BLaER1 treated with 17β-estradiol and CSF1 and Interleukin-3, amounts not matched to agents 10 nM and 100 nM (cell line): ENCODE data around the gene MED1.
"Not testable (repeated sequence)": the region's sequence is repeated elsewhere in the genome, so short reads cannot be mapped to it uniquely, and the experiment has no call there.

Experiments used
- H3K27ac ChIP-seq, 11 experiments: shearing (Covaris generic); formaldehyde crosslinking; 2 replicates each; pipeline ENCODE4 v1.8.1; 2022
- H3K27me3 ChIP-seq, 11 experiments: shearing (Covaris generic); formaldehyde crosslinking; 2 replicates each; pipeline ENCODE4 v1.8.1; 2022
- H3K36me3 ChIP-seq, 11 experiments: shearing (Covaris generic); formaldehyde crosslinking; 2 replicates each; pipeline ENCODE4 v1.8.1; 2022
- H3K4me1 ChIP-seq, 10 experiments: shearing (Covaris generic); formaldehyde crosslinking; 2 replicates each; pipeline ENCODE4 v1.8.1; 2022
- H3K4me2 ChIP-seq, 11 experiments: shearing (Covaris generic); formaldehyde crosslinking; 2 replicates each; pipeline ENCODE4 v1.8.1; 2022
- H3K4me3 ChIP-seq, 10 experiments: shearing (Covaris generic); formaldehyde crosslinking; 2 replicates each; pipeline ENCODE4 v1.8.1; 2022
- H3K9ac ChIP-seq, 11 experiments: shearing (Covaris generic); formaldehyde crosslinking; 2 replicates each; pipeline ENCODE4 v1.8.1; 2022
- H3K9me3 ChIP-seq, 11 experiments: shearing (Covaris generic); formaldehyde crosslinking; replicated peaks in 1 of 11; 2 replicates each; pipeline ENCODE4 v1.8.1; 2022
- H4K20me1 ChIP-seq, 11 experiments: shearing (Covaris generic); formaldehyde crosslinking; 2 replicates each; pipeline ENCODE4 v1.8.1; 2022
- Cebpa-rat ChIP-seq, 11 experiments: shearing (Covaris generic); IDR thresholded peaks; 2 replicates each; pipeline ENCODE4 v1.8.1; 2022

The MED1 gene

DNA sequence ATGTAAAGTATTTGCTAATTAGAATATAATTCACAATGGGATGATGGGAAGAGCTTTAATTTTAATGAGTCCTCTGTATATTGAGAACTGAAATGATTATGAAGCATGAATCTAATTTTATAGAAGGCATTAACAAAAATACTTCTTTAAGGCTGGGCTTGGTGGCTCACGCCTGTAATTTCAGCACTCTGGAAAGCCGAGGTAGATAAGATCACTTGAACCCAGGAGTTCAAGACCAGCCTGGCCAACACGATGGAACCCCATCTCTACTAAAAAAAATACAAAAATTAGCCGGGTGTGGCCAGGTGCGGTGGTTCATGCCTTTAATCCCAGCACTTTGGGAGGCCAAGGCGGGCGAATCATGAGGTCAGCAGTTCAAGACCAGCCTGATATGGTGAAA lies 22.2 kb upstream of the MED1 start:
- H3K36me3 ChIP-seq: peaks cover 88 to 100% (median 97%) of the 10 kb centered on the region in 11 experiments
- H3K9ac ChIP-seq: no peak overlapping the region
- no peaks in the 10 kb centered on the region for H3K4me1 ChIP-seq
- no peak overlapping the region for H3K27ac ChIP-seq
- H3K9me3 ChIP-seq: no peaks in the 10 kb centered on the region
- no peak for TF ChIP-seq Cebpa-rat (IDR thresholded peaks at IDR 0.05)
- no peaks in the 10 kb centered on the region for H3K27me3 ChIP-seq
- H3K4me3 ChIP-seq: no peak overlapping the region
- H4K20me1 ChIP-seq: peaks cover 39 to 98% (median 91%) of the 10 kb centered on the region in 11 experiments; a peak in 21 of 22 replicates
- no peak overlapping the region for H3K4me2 ChIP-seq

DNA sequence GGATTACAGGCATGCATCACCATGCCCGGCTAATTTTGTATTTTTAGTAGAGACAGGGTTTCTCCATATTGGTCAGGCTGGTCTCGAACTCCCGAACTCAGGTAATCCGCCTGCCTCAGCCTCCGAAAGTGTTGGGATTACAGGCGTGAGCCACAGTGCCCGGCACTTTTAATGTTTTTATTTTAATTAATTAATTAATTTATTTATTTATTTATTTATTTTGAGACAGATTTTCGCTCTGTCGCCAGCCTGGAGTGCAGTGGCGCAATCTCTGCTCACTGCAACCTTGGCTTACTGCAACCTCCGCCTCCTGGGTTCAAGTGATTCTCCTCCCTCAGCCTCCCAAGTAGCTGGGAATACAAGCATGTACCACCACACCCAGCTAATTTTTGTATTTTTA lies 17.5 kb upstream of the MED1 start:
- H3K9me3 ChIP-seq, H3K9ac ChIP-seq, H3K4me3 ChIP-seq, H3K27me3 ChIP-seq, H3K4me2 ChIP-seq, H3K27ac ChIP-seq: not testable (repeated sequence)
- Histone ChIP-seq H3K36me3 (peaks cover 61 to 99% (median 85%) of the 10 kb centered on the region in 11 experiments), H3K4me1 (peaks cover 20 to 42% (median 25%) of the 10 kb centered on the region in 10 experiments), H4K20me1 (peaks cover 73 to 100% (median 100%) of the 10 kb centered on the region in 11 experiments)

DNA sequence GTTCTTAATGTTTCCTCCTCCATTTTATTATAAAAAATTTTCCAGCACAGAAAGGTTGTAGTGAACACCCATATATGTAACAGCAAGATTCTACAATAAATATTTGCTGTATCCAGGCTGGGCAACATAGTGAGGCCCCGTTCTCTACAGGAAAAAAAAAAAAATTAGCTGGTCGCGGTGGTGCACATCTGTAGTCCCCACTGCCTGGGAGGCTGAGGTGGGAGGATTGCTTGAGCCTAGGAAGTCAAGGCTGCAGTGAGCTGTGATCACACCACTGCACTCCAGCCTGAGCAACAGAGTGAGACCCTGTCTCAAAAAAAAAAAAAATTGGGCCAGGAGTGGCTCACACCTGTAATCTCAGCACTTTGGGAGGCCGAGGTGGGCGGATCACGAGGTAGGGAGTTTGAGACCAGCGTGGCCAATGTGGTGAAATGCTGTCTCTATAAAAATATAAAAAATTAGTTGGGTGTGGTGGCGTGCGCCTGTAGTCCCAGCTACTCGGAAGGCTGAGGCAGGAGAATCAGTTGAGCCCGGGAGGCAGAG lies 13.6 kb upstream of the MED1 start:
- Histone ChIP-seq H4K20me1 (peaks cover 66 to 79% (median 78%) of the 10 kb centered on the region in 11 experiments), H3K36me3 (peaks cover 22 to 60% (median 46%) of the 10 kb centered on the region in 11 experiments; a peak in 20 of 22 replicates), H3K4me1 (peaks cover 20 to 43% (median 25%) of the 10 kb centered on the region in 10 experiments), H3K4me2 (peak overlapping the region; percentile 76 to 99 (median 88)), H3K4me3 (peak overlapping the region; percentile 82 to 98 (median 90)), H3K9ac (peak overlapping the region; percentile 98 to 100 (median 100))
- H3K9me3 ChIP-seq, H3K27me3 ChIP-seq, H3K27ac ChIP-seq: not testable (repeated sequence)

DNA sequence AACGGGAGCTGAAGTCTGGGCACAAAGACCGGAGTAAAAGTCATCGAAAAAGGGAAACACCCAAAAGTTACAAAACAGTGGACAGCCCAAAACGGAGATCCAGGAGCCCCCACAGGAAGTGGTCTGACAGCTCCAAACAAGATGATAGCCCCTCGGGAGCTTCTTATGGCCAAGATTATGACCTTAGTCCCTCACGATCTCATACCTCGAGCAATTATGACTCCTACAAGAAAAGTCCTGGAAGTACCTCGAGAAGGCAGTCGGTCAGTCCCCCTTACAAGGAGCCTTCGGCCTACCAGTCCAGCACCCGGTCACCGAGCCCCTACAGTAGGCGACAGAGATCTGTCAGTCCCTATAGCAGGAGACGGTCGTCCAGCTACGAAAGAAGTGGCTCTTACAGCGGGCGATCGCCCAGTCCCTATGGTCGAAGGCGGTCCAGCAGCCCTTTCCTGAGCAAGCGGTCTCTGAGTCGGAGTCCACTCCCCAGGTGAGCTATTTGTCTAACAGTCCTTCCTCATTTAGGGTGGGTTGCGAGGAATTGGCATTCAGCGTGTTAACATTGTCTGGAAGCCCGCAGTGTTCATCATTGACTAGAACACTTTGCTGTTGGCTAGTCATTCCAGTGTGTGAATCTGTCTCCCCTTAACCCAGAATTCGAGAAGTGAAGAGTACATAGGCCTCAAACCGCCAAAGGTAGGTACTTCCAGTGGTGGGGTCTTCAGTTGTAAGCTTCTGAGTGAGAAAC lies 11.7 kb upstream of the MED1 start:
- no peak for TF ChIP-seq Cebpa-rat (IDR thresholded peaks at IDR 0.05)
- Histone ChIP-seq H4K20me1 (peaks cover 50 to 60% (median 59%) of the 10 kb centered on the region in 11 experiments), H3K27me3 (no peaks in the 10 kb centered on the region), H3K9me3 (peaks cover 0 to 5% (median 0%) of the 10 kb centered on the region in 11 experiments; a peak in 1 of 22 replicates), H3K4me3 (peak overlapping the region; percentile 82 to 98 (median 90)), H3K36me3 (peaks cover 11 to 41% (median 28%) of the 10 kb centered on the region in 11 experiments; a peak in 20 of 22 replicates), H3K4me2 (peak overlapping the region; percentile 76 to 99 (median 88)), H3K27ac (peak overlapping the region; percentile 97 to 100 (median 99)), H3K9ac (peak overlapping the region; percentile 98 to 100 (median 100)), H3K4me1 (peaks cover 20 to 43% (median 25%) of the 10 kb centered on the region in 10 experiments)

DNA sequence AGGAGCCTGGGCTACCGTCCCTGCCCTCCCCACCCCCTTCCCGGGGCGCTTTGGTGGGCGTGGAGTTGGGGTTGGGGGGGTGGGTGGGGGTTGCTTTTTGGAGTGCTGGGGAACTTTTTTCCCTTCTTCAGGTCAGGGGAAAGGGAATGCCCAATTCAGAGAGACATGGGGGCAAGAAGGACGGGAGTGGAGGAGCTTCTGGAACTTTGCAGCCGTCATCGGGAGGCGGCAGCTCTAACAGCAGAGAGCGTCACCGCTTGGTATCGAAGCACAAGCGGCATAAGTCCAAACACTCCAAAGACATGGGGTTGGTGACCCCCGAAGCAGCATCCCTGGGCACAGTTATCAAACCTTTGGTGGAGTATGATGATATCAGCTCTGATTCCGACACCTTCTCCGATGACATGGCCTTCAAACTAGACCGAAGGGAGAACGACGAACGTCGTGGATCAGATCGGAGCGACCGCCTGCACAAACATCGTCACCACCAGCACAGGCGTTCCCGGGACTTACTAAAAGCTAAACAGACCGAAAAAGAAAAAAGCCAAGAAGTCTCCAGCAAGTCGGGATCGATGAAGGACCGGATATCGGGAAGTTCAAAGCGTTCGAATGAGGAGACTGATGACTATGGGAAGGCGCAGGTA lies 11.0 kb upstream of the MED1 start:
- H3K9me3 ChIP-seq: peaks cover 0 to 5% (median 0%) of the 10 kb centered on the region in 11 experiments; a peak in 1 of 22 replicates
- H3K27ac ChIP-seq: peak overlapping the region; percentile 97 to 100 (median 99)
- H3K9ac ChIP-seq: peak overlapping the region; percentile 98 to 100 (median 100)
- peaks cover 43 to 52% (median 51%) of the 10 kb centered on the region in 11 experiments for H4K20me1 ChIP-seq
- peaks cover 20 to 36% (median 24%) of the 10 kb centered on the region in 10 experiments for H3K4me1 ChIP-seq
- H3K27me3 ChIP-seq: no peaks in the 10 kb centered on the region
- no peak for TF ChIP-seq Cebpa-rat (IDR thresholded peaks at IDR 0.05)
- H3K36me3 ChIP-seq: peaks cover 4 to 33% (median 21%) of the 10 kb centered on the region in 11 experiments; a peak in 19 of 22 replicates
- H3K4me2 ChIP-seq: peak overlapping the region; percentile 76 to 99 (median 88)
- H3K4me3 ChIP-seq: peak overlapping the region; percentile 82 to 98 (median 90)

DNA sequence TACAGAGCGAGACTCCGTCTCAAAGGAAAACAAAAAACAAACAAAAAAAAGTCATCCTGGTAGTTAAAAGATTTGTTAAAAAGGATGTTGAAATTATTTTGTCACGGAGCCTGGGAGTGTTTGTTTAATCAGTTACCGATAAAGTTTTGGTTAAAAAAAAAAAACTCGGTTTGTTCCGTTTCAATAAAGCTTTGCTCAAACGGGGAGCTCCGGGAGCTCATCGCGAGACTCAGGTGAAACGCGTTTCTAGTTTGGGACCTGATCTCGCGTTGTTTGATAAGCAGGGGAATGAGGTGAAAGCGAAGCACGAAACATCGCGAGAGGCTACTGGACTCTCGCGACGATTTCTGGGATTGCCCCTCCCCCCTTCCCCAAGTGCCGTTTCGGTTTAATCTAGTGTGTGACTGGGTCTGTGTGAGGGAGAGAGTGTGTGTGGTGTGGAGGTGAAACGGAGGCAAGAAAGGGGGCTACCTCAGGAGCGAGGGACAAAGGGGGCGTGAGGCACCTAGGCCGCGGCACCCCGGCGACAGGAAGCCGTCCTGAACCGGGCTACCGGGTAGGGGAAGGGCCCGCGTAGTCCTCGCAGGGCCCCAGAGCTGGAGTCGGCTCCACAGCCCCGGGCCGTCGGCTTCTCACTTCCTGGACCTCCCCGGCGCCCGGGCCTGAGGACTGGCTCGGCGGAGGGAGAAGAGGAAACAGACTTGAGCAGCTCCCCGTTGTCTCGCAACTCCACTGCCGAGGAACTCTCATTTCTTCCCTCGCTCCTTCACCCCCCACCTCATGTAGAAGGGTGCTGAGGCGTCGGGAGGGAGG lies 10.3 kb upstream of the MED1 start, which contains the start of gene CDK12:
CDK12 (plus strand) TSS at position 374 of the 813 bp plus-strand sequence. CDS start 586 bp downstream, outside the sequence.
- peak within 1 kb of the TSS; percentile 76 to 99 (median 88) for H3K4me2 ChIP-seq
- H3K4me1 ChIP-seq: peaks cover 20 to 29% (median 24%) of the 10 kb centered on the region in 10 experiments
- H3K27ac ChIP-seq: peak within 1 kb of the TSS; percentile 97 to 100 (median 99)
- peak within 1 kb of the TSS; percentile 82 to 98 (median 90) for H3K4me3 ChIP-seq
- peak within 1 kb of the TSS; percentile 98 to 100 (median 100) for H3K9ac ChIP-seq
- H3K36me3 ChIP-seq: peaks cover 0 to 26% (median 16%) of the 10 kb centered on the region in 11 experiments; a peak in 16 of 22 replicates
- H3K27me3 ChIP-seq: no peaks in the 10 kb centered on the region
- no peak for TF ChIP-seq Cebpa-rat (IDR thresholded peaks at IDR 0.05)
- H4K20me1 ChIP-seq: peaks cover 36 to 45% (median 44%) of the 10 kb centered on the region in 11 experiments
- peaks cover 0 to 5% (median 0%) of the 10 kb centered on the region in 11 experiments; a peak in 1 of 22 replicates for H3K9me3 ChIP-seq

DNA sequence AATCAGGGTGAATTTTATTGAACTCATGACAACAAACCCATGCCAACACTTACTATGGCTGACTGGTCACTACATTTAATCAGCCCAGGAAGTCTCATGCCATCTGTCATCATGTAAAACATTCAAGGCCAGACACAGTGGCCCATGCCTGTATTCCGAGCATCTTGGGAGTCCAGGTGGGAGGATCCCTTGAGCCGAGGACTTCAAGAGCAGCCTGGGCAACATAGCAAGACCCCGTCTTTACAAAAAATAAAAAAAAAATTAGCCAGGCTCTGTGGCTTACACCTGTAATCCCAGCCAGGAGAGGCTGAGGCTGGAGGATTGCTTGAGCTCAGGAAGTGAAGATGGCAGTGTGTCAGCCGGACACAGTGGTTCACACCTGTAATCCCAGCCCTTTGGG lies 4.9 kb upstream of the MED1 start:
- Histone ChIP-seq H3K4me2 (no peak overlapping the region), H3K9ac (no peak overlapping the region; a peak in 1 of 22 replicates), H3K4me3 (no peak overlapping the region), H3K36me3 (no peaks in the 10 kb centered on the region), H3K27ac (no peak overlapping the region), H3K27me3 (no peaks in the 10 kb centered on the region), H3K4me1 (peaks cover 0 to 13% (median 8%) of the 10 kb centered on the region in 10 experiments; a peak in 15 of 20 replicates), H4K20me1 (no peaks in the 10 kb centered on the region), H3K9me3 (peaks cover 0 to 5% (median 0%) of the 10 kb centered on the region in 11 experiments; a peak in 1 of 22 replicates)
- TF ChIP-seq Cebpa-rat (IDR thresholded peaks at IDR 0.05): no peak

DNA sequence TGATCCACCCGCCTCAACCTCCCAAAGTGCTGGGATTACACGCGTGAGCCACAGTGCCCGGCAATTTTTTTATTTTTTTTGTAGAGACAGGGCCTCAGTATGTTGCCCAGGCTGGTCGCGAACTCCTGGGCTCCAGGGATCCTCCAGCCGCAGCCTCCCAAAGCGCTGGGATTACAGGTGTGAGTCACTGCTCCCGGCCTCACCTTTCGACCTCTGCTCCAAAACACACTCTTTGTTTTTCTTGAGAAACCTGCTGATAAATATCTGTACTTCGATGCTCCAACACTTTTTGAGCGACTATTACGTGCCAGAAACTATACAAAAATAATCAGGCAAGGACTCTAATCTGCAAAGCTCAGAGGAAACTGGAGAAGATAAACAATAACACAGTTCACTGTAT lies 1.0 kb downstream of the MED1 start:
- H3K9ac ChIP-seq: peak overlapping the region; percentile 90 to 99 (median 96)
- TF ChIP-seq Cebpa-rat (IDR thresholded peaks at IDR 0.05): no peak
- H4K20me1 ChIP-seq: peaks cover 0 to 52% (median 32%) of the 10 kb centered on the region in 11 experiments; a peak in 14 of 22 replicates
- peaks cover 24 to 35% (median 31%) of the 10 kb centered on the region in 10 experiments for H3K4me1 ChIP-seq
- peak overlapping the region; percentile 78 to 87 (median 85) for H3K4me3 ChIP-seq
- no peaks in the 10 kb centered on the region for H3K27me3 ChIP-seq
- peak overlapping the region; percentile 81 to 96 (median 92) for H3K4me2 ChIP-seq
- peak overlapping the region; percentile 84 to 98 (median 94); a peak in 19 of 22 replicates for H3K27ac ChIP-seq
- H3K36me3 ChIP-seq: peaks cover 32 to 51% (median 41%) of the 10 kb centered on the region in 11 experiments
- no peaks in the 10 kb centered on the region for H3K9me3 ChIP-seq
